EL (cell line): ENCODE results near the gene ENOX1.
"Not testable (repeated sequence)": the region's sequence is repeated elsewhere in the genome, so short reads cannot be mapped to it uniquely, and the experiment has no call there.

ENCODE experiments used
- DNase-seq: peaks from one replicate; pipeline ENCODE4 v3.0.0-alpha.2; 2016

ENOX1 gene

GRCh38 chr13:43170506-43170905 is 616.3 kb downstream of the ENOX1 start:
- DNase-seq = no peak

GRCh38 chr13:43168434-43168833 is 618.3 kb downstream of the ENOX1 start:
- not testable (repeated sequence) for DNase-seq

- DNase-seq = no peak
Measured at GRCh38 chr13:43167731-43168130, 619.0 kb downstream of the ENOX1 start.

- no peak for DNase-seq
Measured at GRCh38 chr13:43166644-43167457, 619.9 kb downstream of the ENOX1 start.
